ENCODE measurements around the gene NKD1. TPM values are rescaled to one million over a fixed set of nuclear protein-coding genes. Genes with fewer than 3 reads are reported as not detected.

Gene NKD1
- total RNA-seq, 1 experiment from 2014 or later, result 14.2 TPM

DNA sequence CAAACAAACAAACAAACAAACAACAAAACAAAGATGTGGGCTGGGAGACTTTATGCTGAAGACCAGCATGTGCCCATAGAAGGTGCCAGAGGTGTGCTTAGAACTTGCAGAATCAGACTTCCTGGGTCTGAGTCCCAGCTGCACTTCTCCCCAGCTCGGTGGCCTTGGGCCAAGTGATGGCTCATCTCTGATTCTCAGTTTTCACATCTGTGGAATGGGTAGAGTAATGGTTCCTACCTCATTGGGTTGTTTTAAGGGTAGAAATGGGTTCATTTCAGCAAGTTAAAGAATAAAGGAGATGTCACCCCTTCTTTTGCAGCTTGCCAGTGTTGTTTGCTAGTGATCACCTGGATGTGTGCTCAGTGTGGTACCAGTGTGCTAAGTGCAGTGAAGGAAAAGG lies 10.7 kb downstream of the NKD1 start:
- no peak for DNase-seq (ENCODE audit: low read depth)

GRCh38 chr16:50559342-50559741 lies 11.1 kb downstream of the NKD1 start:
- no peak for DNase-seq (ENCODE audit: low read depth)

- no peak for DNase-seq (ENCODE audit: low read depth)
These were observed 11.8 kb downstream of the NKD1 start for GRCh38 chr16:50559804-50560514.

- DNase-seq (ENCODE audit: low read depth), result no peak
These were observed 13.0 kb downstream of the NKD1 start for GRCh38 chr16:50560903-50561863.

DNA sequence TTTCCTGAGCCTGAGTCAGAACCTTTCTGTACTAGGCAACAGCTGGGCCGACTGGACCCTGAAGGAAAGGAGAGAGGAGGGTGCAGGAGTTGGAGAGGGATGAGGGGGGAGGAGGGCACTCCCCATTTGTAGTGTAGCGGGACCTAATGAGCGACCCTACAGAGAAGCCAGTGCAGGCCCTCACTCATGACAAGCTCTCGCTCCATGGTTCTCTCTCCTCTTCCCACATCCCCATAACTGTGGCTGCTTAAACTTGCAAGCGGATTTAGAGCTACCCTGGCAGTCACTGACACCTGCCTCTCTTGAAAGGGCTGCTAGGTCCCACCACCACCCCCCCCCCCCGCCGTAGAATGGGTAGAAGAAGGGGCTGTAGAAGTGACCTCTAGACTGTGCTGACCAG lies 14.5 kb downstream of the NKD1 start:
- DNase-seq (ENCODE audit: low read depth), result no peak

DNA sequence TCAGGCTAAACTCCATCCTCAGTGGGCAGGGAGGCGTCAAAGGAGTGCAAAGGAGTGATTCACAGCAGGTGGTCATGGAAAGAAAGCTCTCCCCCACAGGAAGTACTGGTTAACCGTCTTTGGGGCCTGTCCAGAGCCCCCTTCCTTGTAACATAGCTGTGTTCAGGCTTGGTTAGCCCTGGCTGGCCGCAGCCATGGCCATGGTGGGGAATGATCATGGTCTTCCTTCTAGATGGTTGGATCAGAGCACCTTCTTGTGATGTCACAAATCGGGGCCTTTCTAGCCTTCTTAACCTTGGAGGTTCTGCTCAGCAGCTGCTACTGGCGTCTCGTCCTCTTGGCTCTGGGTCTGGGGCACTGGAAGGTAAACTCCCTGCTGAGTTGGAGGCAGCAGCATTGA lies 15.8 kb downstream of the NKD1 start:
- DNase-seq (ENCODE audit: low read depth), result no peak

DNA sequence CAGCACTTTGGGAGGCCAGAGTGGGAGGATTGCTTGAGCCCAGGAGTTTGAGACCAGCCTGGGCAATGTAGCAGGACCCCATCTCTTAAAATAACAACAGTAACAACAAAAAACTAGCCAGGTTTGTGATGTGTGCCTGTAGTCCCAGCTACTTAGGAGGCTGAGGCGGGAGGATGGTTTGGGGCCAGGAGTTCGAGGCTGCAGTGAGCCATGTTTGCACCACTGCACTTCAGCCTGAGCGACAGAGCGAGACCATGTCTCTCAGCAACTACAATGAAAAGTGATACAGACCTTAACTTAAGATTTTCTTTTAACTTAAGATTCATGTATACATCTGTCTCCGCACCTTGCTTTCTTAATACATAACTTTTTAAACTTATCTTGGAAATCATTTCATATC lies 17.2 kb downstream of the NKD1 start:
- no peak for DNase-seq (ENCODE audit: low read depth)

DNA sequence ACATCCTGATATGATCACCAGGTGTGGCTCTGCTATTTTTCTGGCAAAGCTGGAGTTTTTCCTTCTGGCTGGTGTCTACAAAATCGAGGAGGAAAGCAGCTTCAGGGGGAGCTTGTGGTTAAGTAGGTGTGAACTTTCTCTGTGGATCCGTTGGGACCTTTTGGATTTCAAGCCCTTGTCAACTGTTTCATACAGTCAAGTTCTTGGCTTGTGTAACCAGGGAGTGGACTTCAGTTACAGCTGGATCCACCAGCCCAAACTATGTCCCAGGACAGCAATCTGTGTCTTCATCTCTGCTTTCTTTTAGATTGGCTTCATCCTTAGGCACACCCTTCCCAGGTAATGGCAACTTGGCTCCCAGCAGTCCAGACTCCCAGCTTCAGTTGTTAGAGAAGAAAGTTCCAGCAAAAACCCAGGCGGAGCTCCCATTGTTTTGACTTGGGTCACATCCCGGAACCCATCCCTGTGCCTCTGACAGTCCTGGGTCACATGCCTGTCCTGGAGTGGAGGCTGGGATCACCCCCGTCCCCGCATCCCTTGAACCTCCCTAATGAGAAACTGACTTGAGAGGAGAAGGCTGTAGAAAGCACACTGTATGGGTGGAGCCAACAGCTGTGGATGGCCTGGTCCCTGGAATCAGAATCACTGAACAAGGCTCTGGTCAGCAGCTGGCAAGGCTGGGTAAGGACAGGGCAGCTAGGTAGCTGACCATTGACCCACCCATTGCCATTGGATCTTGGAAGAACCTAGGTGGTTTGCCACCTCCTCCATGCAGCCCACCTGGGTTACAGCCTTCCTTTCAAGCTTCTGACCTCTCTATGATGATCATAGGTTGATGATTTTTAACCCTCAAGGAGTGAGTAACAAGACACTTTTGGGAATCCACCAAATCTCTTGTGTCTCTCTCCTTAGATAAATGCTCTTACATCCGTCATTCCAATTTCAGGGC lies 18.1 kb downstream of the NKD1 start:
- DNase-seq (ENCODE audit: low read depth), result no peak

DNA sequence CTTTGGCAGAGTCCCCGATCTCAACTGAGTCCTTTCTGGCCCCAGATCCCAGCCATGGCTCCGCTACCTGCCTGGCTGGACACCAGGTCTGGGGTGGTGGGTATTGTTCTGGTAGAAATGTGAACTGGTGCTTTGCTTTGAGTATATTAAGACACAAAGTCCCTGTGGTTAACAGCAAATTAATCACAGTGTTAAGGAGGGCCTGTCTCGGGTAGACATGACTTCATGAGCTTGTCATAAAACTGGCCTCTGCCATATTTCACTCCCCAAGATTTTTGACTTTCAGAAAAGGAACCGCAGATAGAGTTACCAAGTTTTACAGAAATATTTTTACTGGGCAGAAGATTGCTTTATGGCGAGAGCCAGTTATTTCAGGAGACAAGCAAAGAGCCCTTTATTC lies 19.5 kb downstream of the NKD1 start:
- DNase-seq (ENCODE audit: low read depth), result no peak

DNA sequence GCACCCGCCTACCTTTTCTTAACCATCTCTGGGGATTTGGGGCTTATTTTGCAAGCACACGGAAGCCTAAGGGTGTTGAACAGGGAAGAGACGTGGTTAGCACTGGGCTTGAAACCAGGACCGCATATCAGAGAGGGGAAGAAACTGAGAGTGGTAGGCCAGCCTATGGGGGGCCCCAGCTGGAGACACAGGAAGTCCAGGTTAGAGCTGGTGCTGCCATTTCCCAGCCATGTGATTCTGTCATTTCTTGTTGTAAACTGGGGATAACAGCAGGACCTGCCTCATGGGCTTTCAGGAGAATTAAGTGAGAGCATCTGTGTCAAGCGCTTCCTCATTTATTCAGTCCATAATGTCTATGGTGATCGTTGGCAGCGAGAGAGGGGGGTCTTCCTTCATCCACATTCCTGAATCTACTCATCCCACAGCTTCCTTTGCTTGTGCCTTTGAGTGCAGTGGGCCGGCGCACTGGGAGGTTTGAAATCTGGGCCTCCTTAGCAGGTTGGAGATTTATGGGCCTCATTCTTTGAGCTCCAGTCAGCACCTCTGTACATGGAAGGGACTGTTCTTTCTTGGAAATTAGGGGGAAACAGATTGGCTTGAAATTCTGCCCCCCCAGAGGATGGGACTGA lies 20.1 kb downstream of the NKD1 start:
- DNase-seq (ENCODE audit: low read depth), result no peak

- no peak for DNase-seq (ENCODE audit: low read depth)
These were observed 22.2 kb downstream of the NKD1 start for GRCh38 chr16:50570354-50570753.

DNA sequence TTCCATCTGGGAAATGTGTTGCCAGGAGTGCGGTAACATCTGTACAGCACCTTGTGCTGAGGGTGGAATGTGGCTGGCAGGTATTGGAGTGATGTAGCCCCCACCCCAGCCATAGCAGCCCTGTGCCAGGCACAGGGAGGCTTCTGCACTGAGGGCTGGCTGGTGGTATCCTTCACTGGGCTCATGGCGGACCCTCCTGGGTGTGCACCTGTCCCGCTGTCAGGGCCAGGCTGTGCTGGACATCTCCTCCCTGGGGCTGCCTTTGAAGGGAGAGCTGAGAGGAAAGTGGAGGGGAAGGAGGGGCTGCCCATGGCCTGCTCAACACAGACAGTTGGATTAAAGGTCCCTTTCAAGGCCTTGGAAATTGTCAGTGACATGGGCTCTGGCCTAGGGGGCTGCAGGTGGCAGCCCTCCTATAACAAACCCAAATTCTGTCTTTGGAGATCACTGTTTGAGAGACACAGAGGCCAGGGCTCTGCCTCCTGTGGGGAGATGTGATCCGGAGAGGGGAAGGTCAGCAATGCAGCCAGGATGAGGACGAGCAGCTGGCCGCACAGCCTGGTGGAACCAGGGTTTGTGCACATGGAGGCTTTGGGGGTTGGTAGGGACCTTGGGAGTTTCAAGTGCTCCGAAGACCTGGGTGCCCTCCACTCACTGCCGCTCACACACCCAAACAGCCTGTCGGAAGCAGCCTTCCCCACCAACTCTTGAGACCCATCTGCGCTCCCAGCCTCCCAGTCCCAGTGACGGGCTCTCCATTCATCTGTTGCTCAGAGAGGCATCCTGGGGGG lies 22.8 kb downstream of the NKD1 start:
- DNase-seq (ENCODE audit: low read depth), result no peak

DNA sequence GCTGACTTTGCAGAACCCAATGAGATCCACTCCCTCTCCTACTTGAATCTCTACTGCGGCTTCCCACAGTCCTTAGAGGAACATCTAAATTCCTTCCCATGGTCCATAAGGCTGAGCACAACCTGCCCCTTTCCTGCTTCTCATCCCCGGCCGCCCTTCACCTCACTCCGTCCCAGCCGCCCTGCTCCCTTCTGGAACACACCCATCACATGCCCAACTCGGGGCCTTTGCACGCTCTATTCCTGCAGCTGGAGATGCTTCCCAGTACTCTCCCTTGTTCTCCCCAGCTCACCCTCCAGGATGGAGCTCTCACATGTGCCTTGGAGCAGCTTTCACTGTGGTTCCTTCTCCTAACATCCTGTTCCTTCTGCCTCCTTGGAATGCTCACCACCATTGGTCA lies 23.6 kb downstream of the NKD1 start:
- DNase-seq (ENCODE audit: low read depth), result no peak

DNA sequence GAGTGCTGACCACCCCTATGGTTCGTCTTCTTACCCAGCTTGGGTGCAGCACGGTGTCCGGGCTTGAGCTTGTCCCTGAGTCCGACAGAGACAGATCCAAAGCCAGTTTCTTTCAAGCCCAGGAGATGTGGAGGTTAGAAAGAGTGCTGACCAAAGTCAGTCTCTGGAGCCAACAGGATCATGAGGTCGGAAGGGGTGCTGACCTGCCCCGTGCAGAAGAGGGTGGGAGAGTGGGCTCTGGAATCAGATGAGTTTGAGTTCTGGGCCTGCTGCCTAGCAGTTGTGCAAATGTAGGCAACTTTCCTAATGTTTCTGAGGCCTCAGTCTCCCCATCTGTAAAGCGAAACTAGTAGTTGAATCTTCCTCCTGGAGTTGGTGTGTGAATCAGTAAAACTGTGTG lies 24.5 kb downstream of the NKD1 start:
- no peak for DNase-seq (ENCODE audit: low read depth)

GRCh38 chr16:50573279-50573678 lies 25.1 kb downstream of the NKD1 start:
- no peak for DNase-seq (ENCODE audit: low read depth)

DNA sequence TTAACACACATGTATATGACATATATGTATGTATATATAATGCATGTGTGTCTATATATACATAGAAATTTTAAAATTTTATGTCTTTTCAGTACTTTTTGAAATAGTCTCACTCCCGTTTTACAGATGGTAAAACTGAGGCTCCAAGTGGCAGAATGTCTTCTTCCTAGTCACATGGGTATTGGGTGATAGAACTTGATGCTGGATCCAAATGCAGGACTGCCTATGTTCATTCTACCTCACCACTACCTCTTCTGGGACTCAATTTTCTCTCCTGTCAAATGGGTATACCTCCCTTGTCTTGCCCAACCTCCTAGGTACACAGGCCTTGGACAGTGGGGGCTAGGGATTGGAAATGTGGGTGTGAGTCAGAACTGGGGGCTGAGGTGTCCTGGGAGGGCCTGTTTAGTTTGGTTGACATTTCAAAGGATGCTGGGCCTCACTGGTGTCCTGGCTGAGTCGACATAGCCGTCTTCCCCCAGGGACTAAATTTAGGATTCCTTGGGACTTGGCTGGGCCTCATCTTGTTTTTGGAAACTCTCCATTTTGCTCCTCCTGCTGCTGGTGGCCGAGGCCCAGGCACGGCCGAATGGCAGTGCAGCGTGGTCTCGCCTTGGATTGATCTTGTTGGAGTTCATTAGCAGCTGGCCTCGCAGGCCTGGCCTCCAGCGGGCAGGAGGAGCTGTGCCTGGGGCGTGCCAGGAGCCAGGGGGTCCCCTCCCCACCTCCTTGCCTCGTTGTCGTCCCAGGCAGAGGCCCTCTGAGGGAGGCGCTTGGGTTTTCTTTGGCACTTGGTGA lies 25.9 kb downstream of the NKD1 start:
- peak; percentile 20 for DNase-seq (ENCODE audit: low read depth)

DNA sequence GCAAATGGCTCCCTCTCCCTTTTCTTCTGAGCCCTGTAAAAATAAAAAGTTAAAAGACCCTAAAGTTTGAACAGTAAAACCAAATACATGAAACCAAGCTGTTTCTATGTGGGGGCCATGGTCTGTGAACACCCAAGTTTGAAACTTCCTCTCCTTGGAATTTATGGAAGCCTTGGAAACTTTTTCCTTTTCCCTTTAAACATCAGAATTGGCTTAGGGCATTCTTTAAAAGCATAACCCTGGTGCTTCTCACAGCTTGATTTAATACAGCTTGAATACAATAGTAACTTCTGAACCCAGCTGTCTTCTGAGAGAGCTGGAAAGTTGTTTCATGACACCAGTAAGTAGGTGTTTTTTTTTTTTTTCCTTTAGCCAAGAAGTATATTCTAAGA lies 26.5 kb downstream of the NKD1 start:
- DNase-seq (ENCODE audit: low read depth), result no peak

DNA sequence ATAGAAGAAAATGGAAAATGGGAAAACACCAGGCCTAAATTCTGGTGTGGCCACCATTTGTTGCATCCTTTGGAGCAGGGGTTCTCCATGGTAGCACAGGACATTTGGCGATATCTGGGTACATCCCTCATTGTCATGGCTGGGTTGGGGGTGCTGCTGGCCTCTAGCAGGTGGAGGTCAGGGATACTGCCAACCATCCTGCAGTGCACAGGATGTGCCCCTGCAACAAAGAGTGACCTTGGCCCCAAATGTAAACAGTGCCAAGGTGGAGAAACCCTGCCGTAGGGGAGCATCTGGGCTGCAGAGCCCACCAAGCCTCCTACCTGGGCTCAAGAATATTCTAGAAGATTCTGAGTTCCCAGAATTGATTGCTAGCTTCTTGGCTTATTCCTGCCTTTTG lies 27.5 kb downstream of the NKD1 start:
- DNase-seq (ENCODE audit: low read depth), result no peak

DNA sequence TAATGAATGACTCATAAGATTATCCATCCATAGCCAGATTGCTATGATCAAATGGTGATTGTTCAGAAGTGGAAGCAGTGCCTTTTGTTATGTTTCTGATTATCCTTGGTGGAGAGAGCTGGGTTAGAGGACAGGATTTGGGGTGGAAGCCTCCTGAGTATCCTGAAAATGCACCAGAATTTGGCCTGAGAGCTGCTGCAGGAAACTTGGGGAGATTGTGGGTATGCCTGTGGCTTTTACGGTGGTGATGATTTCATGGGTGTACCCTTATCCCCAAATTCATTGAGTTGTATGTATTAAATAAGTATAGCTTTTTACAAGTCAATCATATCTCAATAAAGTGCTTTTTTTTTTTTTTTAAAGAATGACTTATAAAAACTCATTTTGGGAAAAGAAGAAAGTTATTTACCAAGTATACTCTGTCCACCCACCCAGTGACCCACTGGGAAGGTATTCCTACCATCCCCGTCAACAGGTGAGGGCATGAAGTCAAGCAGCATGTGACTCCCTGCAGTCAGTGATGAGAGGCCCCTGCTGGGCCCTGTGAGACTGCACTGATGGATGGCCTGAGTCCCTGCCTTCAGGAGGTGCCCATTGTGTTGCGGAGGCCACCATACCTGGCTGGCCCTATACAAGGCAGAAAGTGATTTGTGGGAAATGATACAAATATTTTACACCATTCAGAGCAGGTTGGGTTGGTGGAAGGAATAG lies 28.4 kb downstream of the NKD1 start:
- no peak for DNase-seq (ENCODE audit: low read depth)

Data from RPMI7951 (cell line).